Mesendoderm (in vitro differentiated cells): ENCODE results near the gene AS3MT.
"Not testable (repeated sequence)": the region's sequence is repeated elsewhere in the genome, so short reads cannot be mapped to it uniquely, and the experiment has no call there.

ENCODE experiments used
- DNase-seq: peaks from one replicate; pipeline ENCODE4 v3.0.0; 2013
- H2AK5ac ChIP-seq: 2 replicates; pipeline ENCODE4 v1.6.1; 2013; ENCODE audit warnings: low read length, inconsistent platforms
- H2BK120ac ChIP-seq: 2 replicates; pipeline ENCODE4 v1.6.1; 2013; ENCODE audit warnings: low read depth, mild to moderate bottlenecking, low read length, moderate library complexity, mixed read lengths
- H2BK15ac ChIP-seq: replicated peaks from 2 replicates; pipeline ENCODE4 v1.6.1; 2013; ENCODE audit warnings: low read depth, mild to moderate bottlenecking, moderate library complexity
- H2BK5ac ChIP-seq: 2 replicates; pipeline ENCODE4 v1.6.1; 2013; ENCODE audit warnings: low read length, inconsistent platforms
- H3K18ac ChIP-seq: 2 replicates; pipeline ENCODE4 v1.6.1; 2013; ENCODE audit warnings: mild to moderate bottlenecking, low read length, mixed read lengths
- H3K23ac ChIP-seq: one replicate; pipeline ENCODE4 v1.6.1; 2013; ENCODE audit warnings: low read length
- H3K27ac ChIP-seq: 2 replicates; pipeline ENCODE4 v1.5.1; 2013; ENCODE audit warnings: low read depth, mild to moderate bottlenecking, inconsistent platforms, low read length, moderate library complexity
- H3K27me3 ChIP-seq: 2 replicates; pipeline ENCODE4 v1.6.1; 2013; ENCODE audit warnings: low read length, control low read depth, mild to moderate bottlenecking, inconsistent platforms; ENCODE audit not compliant: insufficient read depth, poor library complexity
- H3K36me3 ChIP-seq: 2 replicates; pipeline ENCODE4 v1.6.1; 2013; ENCODE audit warnings: low read length, inconsistent platforms; ENCODE audit not compliant: control insufficient read depth, insufficient read depth
- H3K4ac ChIP-seq: one replicate; pipeline ENCODE4 v1.6.1; 2013; ENCODE audit warnings: low read depth, mild to moderate bottlenecking, low read length, moderate library complexity
- H3K4me1 ChIP-seq: 2 replicates; pipeline ENCODE4 v1.6.1; 2013; ENCODE audit warnings: low read depth, low read length, inconsistent platforms; ENCODE audit not compliant: control insufficient read depth
- H3K4me2 ChIP-seq: 2 replicates; pipeline ENCODE4 v1.6.1; 2013; ENCODE audit warnings: low read length
- H3K4me3 ChIP-seq: 2 replicates; pipeline ENCODE4 v1.5.1; 2013; ENCODE audit warnings: mild to moderate bottlenecking, low read length
- H3K56ac ChIP-seq: one replicate; pipeline ENCODE4 v1.6.1; 2013; ENCODE audit warnings: low read length
- H3K79me1 ChIP-seq: 2 replicates; pipeline ENCODE4 v1.6.1; 2013; ENCODE audit warnings: low read length, inconsistent platforms
- H3K79me2 ChIP-seq: 2 replicates; pipeline ENCODE4 v1.6.1; 2013; ENCODE audit warnings: mild to moderate bottlenecking, low read length; ENCODE audit not compliant: control insufficient read depth, insufficient read depth
- H3K9ac ChIP-seq: 2 replicates; pipeline ENCODE4 v1.6.1; 2013; ENCODE audit warnings: low read length, inconsistent platforms
- H4K5ac ChIP-seq: one replicate; pipeline ENCODE4 v1.6.1; 2013; ENCODE audit warnings: low read length
- H4K8ac ChIP-seq: one replicate; pipeline ENCODE4 v1.6.1; 2013; ENCODE audit warnings: low read depth, mild to moderate bottlenecking, control low read depth, low read length, moderate library complexity
- WGBS: extraction: QIAGEN DNeasy Blood & Tissue Kit; methylation state at CpG from one replicate; pipeline ENCODE4 v1.1.7; 2013; ENCODE audit warnings: low lambda C conversion rate, missing lambda C conversion rate; ENCODE audit not compliant: insufficient coverage; ENCODE audit errors: extremely low coverage; 5-methylcytosine and 5-hydroxymethylcytosine counted together

The AS3MT gene

GRCh38 chr10:102845352-102845902 is 23.8 kb upstream of the AS3MT start:
- no CpG with 5 or more reads among the region's 9 CpGs for WGBS
- Histone ChIP-seq H3K4me1 (no peaks in the 10 kb centered on the region), H3K56ac (no peak overlapping the region), H3K4me2 (no peak overlapping the region), H4K5ac (no peak overlapping the region), H3K27ac (no peak overlapping the region), H2BK120ac (no peak overlapping the region), H3K79me2 (no peaks in the 10 kb centered on the region), H3K4ac (no peak overlapping the region), H3K79me1 (no peaks in the 10 kb centered on the region), H3K27me3 (no peaks in the 10 kb centered on the region), H3K4me3 (no peak overlapping the region), H2BK5ac (no peak overlapping the region), H2BK15ac (no peak overlapping the region), H3K18ac (no peak overlapping the region), H3K36me3 (no peaks in the 10 kb centered on the region), H3K9ac (no peak overlapping the region), H3K23ac (no peak overlapping the region), H2AK5ac (no peak overlapping the region), H4K8ac (no peak overlapping the region)
- DNase-seq: no peak

- H3K4ac ChIP-seq: no peak overlapping the region
- H2BK5ac ChIP-seq: no peak overlapping the region
- H3K18ac ChIP-seq: no peak overlapping the region
- no CpG with 5 or more reads among the region's 9 CpGs for WGBS
- H3K79me2 ChIP-seq: no peaks in the 10 kb centered on the region
- no peak overlapping the region for H4K5ac ChIP-seq
- no peak overlapping the region for H3K56ac ChIP-seq
- no peak overlapping the region for H3K9ac ChIP-seq
- no peak overlapping the region for H3K4me2 ChIP-seq
- H4K8ac ChIP-seq: no peak overlapping the region
- H3K36me3 ChIP-seq: no peaks in the 10 kb centered on the region
- no peak overlapping the region for H2BK120ac ChIP-seq
- no peak for DNase-seq
- no peak overlapping the region for H2AK5ac ChIP-seq
- H3K79me1 ChIP-seq: no peaks in the 10 kb centered on the region
- H3K27me3 ChIP-seq: no peaks in the 10 kb centered on the region
- H3K4me3 ChIP-seq: no peak overlapping the region
- H3K27ac ChIP-seq: no peak overlapping the region
- no peaks in the 10 kb centered on the region for H3K4me1 ChIP-seq
- H3K23ac ChIP-seq: no peak overlapping the region
- no peak overlapping the region for H2BK15ac ChIP-seq
These were observed 19.2 kb upstream of the AS3MT start for GRCh38 chr10:102850025-102850518.

GRCh38 chr10:102853237-102853636 is 16.0 kb upstream of the AS3MT start:
- not testable (repeated sequence) for H3K4me2 ChIP-seq, H4K8ac ChIP-seq, H3K27me3 ChIP-seq, H3K9ac ChIP-seq, H2BK15ac ChIP-seq, H3K79me2 ChIP-seq, H3K4ac ChIP-seq, H3K79me1 ChIP-seq, H2BK5ac ChIP-seq, H3K36me3 ChIP-seq, H3K23ac ChIP-seq, H3K56ac ChIP-seq, H2AK5ac ChIP-seq, H3K4me3 ChIP-seq, H3K4me1 ChIP-seq, H4K5ac ChIP-seq, H3K18ac ChIP-seq, DNase-seq, H2BK120ac ChIP-seq, H3K27ac ChIP-seq
- no CpG with 5 or more reads among the region's 7 CpGs for WGBS

DNA sequence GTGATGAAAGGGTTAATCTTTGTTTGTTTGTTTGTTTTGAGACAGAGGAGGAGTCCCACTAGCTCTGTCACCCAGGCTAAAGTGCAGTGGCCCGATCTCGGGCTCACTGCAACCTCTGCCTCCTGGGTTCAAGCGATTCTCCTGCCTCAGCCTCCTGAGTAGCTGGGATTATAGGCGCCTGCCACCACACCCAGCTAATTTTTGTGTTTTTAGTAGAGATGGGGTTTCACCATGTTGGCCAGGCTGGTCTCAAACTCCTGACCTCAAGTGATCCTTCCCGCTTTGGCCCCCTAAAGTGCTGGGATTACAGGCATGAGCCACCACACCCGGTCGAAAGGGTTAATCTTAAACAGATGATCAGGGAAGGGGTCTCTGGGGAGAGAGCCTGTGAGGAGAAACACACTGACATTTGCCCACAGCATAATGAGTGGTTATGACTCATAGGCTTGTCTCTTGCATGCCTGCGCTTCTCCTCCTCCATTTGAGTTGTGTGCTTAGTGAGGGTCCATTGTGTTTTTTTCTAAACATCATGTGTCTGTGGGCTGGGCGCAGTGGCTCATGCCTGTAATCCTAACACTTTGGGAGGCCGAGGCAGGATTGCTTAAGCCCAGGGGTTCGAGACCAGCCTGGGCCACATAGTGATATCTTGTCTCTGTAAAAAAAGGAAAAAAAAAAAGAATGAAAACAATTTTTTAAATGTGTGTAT is 13.4 kb upstream of the AS3MT start:
- not testable (repeated sequence) for H3K27me3 ChIP-seq, H3K4me3 ChIP-seq, H4K5ac ChIP-seq, H2BK120ac ChIP-seq, H3K4ac ChIP-seq, H3K4me1 ChIP-seq, H3K23ac ChIP-seq, H3K36me3 ChIP-seq, H3K79me2 ChIP-seq, H3K4me2 ChIP-seq, H2BK15ac ChIP-seq, H4K8ac ChIP-seq, H3K18ac ChIP-seq, H3K9ac ChIP-seq, H3K79me1 ChIP-seq, H2AK5ac ChIP-seq, H2BK5ac ChIP-seq
- Histone ChIP-seq H3K27ac (peak overlapping the region; percentile 11), H3K56ac (peak overlapping the region; percentile 49)
- no CpG with 5 or more reads among the region's 11 CpGs for WGBS
- peak; percentile 77 for DNase-seq

GRCh38 chr10:102856758-102857424 is 12.4 kb upstream of the AS3MT start:
- no peaks in the 10 kb centered on the region for H3K36me3 ChIP-seq
- no peak overlapping the region for H3K27ac ChIP-seq
- H3K4me3 ChIP-seq: no peak overlapping the region
- no peak overlapping the region for H2BK120ac ChIP-seq
- H2BK15ac ChIP-seq: no peak overlapping the region
- no peak overlapping the region for H3K4ac ChIP-seq
- no peaks in the 10 kb centered on the region for H3K79me1 ChIP-seq
- H3K4me1 ChIP-seq: no peaks in the 10 kb centered on the region
- no CpG with 5 or more reads among the region's 3 CpGs for WGBS
- no peak overlapping the region for H3K56ac ChIP-seq
- DNase-seq: no peak
- no peak overlapping the region for H3K18ac ChIP-seq
- no peaks in the 10 kb centered on the region for H3K27me3 ChIP-seq
- no peak overlapping the region for H2BK5ac ChIP-seq
- no peak overlapping the region for H2AK5ac ChIP-seq
- H3K23ac ChIP-seq: no peak overlapping the region
- H3K4me2 ChIP-seq: no peak overlapping the region
- no peak overlapping the region for H3K9ac ChIP-seq
- H4K5ac ChIP-seq: no peak overlapping the region
- H4K8ac ChIP-seq: no peak overlapping the region
- H3K79me2 ChIP-seq: no peaks in the 10 kb centered on the region
